ENCODE measurements around the gene UQCRQ.
A peak's percentile ranks its signal among the peaks of the same experiment; 100 is the strongest.
"Not testable (repeated sequence)": the region's sequence is repeated elsewhere in the genome, so short reads cannot be mapped to it uniquely, and the experiment has no call there.

The UQCRQ gene

DNA sequence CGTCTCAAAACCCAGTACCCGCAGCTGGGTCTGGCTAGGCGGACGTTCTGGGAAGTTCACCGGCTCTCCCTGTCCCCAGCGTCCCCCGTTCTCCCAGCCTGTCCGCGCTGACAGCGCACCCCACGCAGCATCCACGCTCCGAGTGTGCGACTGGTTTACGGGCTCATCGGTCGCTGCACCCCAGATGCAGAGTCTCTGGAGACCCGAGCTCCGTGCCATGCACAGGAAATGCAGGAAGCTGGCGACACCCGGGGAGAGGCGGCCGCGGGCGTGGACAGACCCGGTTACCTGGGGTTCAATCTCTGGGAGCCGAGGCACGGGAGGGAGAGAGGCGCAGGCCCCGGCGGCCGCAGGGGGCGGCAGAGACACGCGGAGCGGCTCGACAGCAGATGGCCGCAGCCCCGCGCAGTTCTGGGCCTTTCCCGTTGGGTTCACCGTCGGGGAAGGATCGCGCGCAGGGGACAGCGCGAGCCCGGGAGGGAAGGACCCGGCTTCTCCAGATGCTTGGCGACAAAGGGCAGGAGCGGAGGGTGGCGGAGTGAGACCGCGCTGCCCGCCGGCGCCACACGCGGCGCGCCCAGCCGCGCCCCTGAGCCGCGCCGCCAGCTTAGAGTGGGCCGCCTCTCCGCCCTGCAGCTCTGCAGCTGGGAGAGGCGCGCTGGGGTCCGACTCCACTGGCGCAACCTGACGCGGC lies 36.6 kb upstream of the UQCRQ start:
- peak; percentile 98 for DNase-seq

DNA sequence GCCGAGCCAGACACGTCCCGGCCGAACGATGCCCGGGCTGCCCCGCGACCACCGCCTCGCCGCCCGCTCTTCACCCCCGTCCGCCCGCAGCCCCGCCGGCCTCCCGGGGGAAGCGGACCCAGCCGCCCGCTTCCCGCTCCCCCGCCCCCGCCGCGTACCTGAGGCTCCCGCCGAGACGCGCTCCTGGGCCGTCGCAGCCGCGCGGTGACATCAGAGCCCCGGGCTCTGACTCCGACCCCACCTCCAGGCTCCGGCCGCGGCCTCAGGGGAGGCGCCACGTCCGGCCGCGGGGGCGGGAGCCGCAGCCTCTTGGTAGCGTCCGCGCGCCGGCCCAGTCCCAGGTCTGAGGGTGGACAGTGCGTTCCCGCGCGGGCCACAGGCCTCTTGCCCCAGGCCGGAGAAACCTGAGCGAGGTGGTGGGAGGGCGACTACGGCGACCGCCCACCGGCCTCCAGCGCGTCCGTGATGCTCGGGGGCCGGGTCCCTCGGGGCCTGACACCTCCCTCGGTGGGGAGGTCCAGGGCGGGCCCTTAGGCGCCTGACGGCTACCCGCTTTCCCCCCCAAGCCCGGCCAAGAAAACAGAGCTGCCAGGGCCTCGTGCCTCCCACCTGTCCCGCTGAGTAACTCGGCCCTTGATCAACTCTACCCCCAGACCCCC lies 35.9 kb upstream of the UQCRQ start, which contains the start of gene SHROOM1:
SHROOM1 (minus strand) TSS at position 212 of the 659 bp plus-strand sequence. CDS start 4,507 bp downstream, outside the sequence.
- DNase-seq = peak; percentile 81

DNA sequence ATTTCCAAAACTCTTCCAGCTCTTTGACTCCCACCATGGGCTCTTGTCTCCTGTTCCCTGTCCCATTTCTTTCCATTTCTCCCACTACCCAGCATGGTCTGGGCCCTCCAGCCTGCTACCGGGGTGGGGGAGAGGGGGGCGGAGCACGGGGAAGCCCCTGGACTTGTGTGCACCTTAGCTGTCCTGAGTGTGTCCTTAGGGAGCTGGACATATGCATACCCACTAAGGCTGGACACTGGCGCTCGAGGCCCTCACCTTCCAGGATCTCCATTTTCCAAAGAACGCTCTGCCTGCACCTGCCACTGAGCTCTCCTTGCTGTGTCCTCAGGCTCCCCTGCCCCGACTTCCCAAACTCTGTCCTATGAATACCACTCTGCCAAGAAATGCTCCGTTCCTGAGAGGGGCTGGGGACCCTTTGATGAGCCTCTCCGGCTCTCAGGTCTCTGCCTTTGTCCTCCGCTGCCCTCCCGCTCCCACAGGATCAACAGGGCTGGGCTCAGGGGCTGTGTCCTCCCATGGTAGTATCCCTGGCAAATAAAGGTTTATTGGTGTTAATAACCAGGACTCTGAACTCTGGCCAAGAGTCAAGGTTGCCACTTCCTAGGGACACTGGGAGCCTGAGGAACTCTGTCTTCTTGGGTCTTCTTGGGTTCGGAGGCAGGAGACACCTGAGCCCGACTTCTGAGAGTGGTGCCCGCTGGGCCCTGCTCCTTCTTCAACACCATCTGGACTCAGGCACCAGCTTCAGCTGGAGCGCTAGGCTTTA lies 35.2 kb upstream of the UQCRQ start:
- no peak for DNase-seq

DNA sequence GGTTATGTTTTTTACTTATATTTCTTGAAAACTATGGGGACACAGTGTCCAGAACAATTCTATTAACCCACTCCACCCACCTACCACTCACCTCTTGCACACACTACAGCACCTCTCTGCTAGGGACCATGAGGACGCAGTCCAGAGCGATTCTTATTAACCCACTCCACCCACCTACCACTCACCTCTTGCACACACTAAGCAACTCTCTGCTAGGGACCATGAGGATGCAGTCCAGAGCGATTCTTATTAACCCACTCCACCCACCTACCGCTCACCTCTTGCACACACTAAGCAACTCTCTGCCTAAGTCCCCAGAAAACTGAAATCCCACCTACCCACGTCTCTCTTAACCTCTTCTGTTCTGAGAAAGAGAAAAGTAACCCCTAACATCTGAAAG lies 33.8 kb upstream of the UQCRQ start:
- DNase-seq = no peak

DNA sequence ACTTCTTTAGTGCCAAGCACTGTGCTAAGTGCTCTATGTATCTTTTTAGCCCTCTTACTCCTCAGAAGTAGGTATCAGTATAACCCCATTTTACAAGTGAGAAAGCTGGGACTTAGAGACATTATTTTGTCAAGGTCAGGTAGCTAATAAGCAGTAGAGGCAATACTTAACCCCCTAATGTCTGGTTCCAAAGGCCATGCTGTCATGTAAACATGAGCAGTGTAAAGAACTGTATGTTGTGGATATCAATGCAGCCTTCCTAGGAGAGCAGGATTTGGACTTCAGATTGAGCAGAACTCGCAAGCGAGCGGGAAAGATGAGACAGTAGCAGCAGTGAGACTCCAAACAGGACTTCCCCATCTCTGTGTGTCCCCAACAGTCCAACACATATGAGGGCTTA lies 32.4 kb upstream of the UQCRQ start:
- no peak for DNase-seq

DNA sequence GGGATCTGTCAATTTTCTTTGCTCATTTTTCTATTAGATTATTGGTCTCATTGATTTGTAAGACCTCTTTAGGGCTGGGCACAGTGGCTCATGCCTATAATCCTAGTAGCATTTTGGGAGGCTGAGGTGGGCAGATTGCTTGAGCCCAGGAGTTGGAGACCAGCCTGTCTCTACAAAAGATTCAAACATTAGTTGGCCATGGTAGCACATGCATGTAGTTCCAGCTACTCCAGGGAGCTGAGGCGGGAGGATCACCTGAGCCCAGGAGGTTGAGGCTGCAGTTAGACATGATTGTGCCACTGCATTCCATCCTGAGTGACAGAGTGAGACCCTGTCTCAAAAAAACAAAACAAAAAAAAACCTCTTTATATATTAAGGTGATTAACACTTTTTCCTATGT lies 29.6 kb upstream of the UQCRQ start:
- DNase-seq = no peak

DNA sequence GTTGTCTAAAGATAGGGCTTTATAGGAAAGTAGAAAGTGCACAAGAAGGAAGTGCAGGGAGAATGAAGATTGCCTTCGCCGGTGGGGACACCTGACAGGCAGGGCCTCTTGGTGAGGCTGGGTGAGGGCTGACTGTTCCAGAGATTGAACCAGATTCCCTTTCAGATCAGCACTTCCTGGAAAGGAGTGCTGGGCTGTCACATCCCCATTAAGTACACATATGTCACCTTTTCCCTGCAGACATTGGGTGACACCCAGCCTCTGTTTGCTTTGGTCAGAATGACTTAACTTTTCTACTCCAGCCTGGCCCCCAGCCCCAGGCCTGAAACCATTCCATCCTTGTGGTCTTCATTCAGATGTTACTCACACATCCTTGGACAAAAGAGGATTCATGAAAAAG lies 28.6 kb upstream of the UQCRQ start:
- DNase-seq = no peak

DNA sequence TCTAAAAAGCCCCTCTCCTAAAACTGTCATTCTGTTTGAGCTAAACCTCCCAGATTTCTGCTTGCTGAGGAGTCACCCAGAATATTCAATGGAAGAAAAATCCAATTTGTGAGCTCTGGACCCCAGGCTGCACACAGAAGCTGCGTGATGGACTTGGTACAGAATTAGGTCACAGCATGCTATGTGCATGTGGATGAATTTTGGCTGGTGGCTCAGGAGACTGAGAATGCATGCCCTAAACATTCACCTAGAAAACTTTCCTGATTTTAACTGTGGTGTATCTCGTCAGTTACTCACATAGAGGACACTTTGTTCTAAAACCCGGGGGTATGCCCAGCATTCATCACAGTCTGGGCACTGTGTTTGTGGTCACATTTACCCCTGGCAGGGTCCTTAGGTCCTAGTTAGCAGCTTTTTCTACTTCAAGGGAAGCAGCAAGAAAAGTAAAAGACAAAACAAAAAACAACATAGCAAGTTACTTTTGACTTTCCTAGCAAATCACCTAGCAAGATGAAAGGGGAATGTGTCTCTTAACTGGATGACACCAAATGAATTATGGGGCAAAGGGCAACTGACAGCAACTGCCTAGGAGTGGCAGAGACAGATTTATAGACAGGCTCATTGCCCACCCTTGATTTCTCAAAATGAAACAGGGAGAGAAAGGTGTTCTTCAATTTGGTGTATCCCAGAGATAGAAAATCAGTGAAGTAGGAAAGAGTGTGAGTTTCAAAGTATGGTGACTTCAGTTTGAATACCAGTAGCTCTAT lies 27.7 kb upstream of the UQCRQ start:
- no peak for DNase-seq

DNA sequence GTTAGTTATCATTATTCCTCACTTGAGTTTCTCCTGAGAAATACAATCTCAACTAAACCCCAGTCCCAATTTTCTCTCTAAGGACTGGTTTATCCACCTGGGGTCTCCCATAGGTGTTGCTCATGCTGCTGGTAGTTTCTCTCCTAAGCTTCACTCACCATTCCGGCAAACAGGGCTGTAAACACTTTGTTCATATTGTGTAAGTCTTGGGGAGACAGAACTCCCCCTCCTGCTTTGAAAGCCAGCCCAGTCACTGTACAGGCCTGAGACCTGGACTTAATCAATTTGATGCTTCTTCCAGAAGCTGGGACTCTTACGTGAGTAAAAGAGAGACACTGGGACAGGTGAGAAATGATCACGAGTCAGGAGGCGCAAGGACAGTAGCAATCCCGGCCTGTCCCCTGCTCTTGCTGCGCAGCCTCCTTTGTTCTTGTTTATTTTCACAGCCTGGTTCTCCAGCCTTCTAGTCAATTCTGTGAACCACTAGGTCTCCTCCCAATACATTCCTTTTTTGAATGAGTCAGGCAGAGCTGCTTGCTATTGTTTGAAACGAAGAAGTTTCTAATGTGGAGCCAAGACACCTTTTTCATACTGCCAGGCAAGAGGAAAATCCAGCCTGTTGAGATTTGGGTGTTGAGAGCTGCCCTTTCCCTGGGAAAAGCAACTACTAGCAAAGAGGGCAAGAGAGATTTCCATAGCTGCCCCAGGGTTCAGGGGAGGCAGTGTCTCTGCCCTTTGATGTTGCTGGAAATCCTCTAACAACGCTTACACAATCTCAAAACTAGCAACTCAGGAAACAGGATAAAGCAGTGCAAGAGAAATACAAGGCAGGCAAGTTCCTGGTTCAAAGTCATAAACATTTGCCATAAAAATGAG lies 26.8 kb upstream of the UQCRQ start:
- peak; percentile 40 for DNase-seq

DNA sequence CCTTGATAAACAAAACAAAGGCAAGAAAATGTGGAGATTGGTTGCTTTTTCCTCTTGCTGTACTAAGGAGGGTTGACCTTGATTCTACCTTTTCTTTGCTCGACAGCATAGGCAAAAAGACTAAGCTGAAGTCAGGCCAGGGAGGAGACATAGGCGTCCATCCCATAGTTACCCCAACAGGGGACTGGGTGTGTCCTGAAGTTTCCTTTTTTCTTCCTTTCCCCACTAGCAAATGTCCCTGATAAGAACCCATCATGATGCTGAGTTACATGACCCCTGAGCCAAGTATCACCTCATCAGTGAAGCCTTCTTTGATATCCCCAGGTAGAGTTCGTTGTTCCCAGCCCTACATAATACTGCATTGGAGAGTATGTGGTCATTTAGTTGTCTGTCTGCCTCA lies 26.1 kb upstream of the UQCRQ start:
- no peak for DNase-seq

DNA sequence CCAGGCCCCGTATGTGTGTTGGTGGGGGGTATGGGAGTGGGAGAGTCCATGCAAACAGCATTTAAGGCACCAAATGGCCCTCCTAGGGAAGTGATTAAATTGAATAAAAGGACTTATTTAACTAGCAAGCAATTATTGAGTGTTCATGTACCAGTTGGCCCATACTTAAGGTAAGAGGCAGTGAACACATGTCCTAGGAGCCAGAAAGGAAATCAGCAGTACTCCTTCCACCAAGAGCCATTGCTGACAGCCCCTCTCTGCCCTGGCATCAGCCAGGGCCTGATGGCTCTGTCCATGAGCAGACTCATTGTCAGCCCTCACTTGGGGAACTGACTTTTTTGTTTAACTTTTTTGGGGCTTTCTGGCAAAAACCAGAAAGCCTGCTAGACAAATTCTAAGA lies 25.5 kb upstream of the UQCRQ start:
- DNase-seq = no peak

DNA sequence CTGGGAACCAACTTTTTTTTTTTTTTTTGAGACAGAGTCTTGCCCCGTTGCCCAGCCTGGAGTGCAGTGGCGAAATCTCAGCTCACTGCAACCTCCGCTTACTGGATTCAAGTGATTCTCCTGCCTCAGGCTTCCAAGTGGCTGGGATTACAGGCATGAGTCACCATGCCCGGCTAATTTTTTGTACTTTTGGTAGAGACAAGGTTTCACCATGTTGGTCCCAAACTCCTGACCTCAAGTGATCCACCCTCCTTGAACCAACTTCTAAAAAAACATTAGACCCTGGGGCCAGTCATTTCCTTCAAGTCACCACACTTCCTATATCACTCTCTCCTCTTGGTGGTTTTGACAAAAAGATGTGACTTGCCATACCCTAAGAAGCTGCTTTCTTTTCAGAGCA lies 25.1 kb upstream of the UQCRQ start:
- DNase-seq = no peak

DNA sequence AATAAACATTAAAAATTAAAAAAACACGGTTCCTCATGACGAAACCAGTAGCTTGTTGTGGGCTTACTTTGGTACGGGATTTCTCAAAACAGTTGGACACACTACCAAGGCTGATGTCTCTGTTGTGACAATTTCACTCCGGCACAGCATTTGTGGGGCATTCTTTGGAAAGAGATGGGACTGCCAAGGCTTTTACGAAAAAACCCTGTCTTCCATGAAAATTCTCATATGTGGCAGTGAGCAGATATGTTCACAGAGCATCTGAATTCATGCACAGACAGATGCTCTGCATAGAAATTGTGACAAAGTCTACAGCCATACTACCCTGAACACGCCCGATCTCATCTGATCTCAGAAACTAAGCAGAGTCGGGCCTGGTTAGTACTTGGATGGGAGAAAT lies 18.2 kb upstream of the UQCRQ start:
- DNase-seq = no peak

DNA sequence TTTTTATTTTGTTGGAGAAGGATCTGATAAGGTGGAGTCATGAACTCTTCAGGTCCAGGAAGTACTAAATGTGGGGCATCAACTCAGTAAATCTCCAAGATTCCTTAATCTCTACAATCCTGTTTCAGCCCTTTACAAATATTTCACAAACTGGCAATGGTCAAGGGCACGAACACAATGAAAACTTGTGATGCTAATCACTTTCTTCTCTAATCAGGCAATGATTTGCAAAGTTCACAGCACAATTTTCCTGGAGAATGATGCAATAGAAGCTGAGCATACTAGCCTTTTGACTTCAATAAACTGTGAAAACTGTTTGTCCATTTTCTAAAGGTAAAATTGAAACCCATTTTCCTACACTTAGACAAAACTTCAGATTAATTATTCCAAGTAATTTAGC lies 17.1 kb upstream of the UQCRQ start:
- no peak for DNase-seq

DNA sequence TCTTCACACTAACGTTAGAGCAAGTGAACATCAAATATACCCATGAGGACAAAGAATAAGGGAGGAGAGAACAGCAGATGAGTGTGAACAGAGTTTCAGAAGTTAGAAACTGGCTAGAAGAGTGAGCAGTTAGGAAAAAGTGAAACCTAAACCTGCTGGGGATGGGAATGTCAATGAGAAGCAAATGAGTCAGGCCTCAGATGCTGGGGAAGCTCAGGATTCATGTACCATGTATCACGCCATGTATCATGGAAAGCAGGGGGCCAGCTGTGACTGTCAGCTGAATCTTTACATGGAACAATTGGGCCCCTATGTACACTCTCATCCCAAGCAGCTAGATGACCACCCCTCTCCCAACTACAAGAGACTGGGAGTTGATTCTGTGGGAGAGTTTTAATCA lies 16.4 kb upstream of the UQCRQ start:
- no peak for DNase-seq

DNA sequence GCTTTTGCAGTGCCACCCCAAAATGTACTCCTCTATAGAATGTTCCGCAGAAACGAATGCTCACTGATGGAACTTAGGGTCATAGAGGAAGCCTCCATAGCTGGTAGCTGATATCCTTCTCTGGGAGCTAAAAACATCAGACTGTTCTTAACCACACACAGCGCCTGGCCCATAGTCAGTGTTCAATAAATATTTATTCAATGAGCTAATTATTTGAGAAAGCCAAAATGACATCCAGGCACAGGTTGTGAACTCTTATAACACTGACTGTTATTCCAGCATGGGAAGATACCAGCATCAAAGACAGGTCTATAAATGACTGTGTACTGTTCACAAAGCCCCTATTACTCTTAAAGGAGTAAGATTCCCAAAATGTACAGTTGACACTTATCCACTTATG lies 13.1 kb upstream of the UQCRQ start:
- no peak for DNase-seq

DNA sequence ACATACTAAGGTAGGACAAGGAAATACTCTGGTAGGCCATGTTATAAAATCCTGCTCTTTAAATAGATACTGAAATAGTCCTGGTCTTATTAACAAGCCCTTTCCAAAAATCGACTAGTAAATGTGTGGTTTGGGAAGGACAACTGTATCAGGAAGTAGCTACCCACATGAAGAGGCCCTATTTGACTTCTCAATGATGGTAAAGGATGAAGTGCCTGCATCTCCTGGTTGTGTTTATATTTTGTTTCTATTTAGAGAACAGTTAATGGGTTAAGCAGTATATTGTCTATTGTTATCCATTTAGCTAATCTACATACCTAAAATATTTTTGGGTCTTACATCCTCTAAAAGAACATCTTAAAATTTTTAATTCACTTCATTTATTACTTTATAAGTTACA lies 12.7 kb upstream of the UQCRQ start:
- DNase-seq = no peak

DNA sequence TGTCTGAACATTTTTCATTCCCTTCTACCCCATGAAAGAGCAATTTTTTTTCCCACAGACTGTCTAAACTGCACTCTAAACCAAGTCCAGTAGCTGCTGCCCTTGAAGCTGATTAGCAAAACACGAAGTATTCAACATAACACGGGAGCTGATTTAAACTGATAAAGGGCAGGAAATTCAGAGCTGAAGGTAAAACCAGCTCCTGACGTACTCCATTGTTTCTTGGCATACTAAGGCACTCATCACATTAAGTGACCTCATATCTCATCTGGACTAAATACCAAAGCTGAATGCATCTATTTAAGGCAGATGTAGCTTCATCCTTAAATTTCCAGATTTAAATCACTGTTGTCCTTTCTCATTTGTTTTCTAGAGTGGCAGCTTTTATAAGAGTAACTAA lies 12.1 kb upstream of the UQCRQ start:
- DNase-seq = no peak

DNA sequence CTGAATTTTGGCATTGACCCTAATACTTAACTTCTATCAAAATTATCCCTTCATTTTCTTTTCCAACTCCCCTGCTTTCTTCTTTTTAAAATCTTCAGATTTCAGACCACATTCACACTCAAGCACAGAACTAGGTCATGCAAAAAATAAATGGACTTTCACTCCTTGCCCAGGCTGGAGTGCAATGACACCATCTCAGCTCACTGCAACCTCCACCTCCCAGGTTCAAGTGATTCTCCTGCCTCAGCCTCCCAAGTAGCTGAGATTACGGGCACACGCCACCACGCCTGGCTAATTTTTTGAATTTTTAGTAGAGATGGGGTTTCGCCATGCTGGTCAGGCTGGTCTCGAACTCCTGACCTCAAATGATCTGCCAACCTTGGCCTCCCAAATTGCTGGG lies 11.4 kb upstream of the UQCRQ start:
- not testable (repeated sequence) for DNase-seq

DNA sequence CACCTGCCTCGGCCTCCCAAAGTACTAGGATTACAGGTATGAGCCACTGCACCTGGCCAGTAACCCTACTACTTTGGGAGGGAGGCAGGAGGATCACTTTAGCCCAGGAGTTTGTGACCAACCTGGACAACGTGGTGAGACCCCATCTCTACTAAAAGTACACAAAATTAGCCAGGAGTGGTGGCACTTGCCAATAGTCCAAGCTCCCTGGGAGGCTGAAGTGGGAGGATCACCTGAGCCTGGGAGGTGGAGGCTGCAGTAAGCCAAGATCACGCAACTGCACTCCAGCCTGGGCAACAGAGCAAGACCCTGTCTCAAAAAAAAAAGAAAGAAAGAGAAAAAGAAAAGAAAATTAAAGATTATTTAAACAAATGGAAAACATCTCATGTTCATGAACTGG lies 10.4 kb upstream of the UQCRQ start:
- DNase-seq = no peak

DNA sequence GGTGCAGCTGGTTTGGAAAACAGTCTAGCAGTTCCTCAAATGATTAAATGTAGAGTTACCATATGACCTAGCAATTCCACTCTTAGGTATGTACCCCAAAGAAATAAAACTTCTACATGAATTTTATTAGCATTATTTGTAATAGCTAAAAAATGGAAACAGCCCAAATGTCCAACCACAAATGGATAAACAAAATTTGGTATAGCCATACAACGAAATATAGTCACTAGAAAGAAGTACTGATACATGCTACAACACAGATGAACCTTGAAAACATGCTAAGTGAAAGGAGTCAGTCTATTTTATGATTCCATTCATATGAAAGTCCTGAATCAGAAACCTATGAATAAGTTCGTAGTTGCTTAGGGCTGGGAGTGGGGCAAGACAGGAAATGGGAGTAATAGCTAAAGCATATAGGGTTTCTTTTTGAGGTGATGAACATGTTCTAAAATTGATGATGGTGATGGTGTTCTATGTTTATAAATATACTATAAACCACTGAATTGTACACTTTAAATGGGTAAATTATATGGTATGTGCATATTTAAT lies 6.5 kb upstream of the UQCRQ start:
- DNase-seq = no peak

DNA sequence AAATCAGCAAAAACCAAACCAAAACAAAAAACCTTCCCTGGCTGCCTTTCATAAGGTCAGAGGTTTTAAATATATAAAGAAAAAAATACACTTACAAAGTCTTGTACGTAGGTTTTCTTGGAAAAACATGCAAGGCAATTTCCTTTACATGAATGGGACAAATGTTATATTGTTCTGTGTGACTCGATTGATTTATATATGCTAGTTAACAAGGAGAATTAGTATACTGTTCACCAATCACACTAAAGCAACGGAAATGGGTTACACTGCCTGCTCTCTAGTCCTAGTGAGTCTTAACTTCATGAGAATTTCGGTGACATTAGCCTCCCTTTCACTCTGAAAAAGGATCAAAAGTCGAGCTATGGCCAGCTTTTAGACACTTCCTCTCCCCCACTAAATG lies 5.7 kb upstream of the UQCRQ start:
- DNase-seq = no peak
